Stimulated activated CD4-positive, alpha-beta T cell treated with anti-CD3 and anti-CD28 coated beads, Interleukin-12 subunit alpha, Interleukin-12 subunit beta, amount 100 ng/mL, for 4 hours (primary cell): ENCODE data around the gene MOB2.

Experiments
- DNase-seq: peaks from one replicate; pipeline ENCODE4 v3.0.0-alpha.2; 2020

Gene MOB2, protein sequence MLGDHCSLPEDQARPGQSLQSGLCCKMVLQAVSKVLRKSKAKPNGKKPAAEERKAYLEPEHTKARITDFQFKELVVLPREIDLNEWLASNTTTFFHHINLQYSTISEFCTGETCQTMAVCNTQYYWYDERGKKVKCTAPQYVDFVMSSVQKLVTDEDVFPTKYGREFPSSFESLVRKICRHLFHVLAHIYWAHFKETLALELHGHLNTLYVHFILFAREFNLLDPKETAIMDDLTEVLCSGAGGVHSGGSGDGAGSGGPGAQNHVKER

DNA sequence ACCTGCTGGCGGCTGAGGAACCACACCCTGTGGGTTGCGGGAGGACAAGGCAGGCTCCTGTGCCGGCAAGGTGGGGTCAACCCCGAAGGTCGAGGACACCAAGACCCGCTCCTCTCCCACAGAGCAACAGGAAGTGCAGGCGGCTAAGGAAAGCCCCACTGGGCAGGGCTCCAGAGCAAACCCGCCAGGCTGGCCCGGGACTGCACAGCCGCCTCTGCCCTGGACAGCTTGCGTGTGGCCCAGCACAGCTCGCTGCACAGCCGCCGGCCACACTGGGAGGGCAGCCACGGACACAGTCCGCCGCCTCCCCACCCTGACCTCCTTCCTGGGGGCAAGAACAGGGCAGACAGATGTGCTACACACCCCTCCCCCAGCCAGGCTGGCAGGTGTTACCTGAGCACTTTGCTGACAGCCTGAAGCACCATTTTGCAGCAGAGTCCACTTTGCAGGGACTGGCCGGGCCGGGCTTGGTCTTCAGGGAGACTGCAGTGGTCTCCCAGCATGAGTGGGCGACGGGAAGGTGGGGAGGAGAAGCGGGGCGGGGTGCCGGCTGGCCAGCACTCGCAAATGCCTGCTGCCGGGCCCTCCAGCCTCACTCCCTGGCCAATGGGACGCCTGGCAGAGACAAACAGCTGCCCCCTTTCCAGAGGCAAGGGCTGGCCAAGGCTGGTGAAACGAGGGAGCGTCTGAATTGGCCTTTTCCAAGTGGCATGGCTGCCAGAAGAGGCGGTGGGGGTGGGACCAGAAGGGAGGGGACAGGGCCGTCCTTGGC, at the start of gene MOB2:
TSS of gene MOB2 (minus strand) at position 726 of the 772 bp plus-strand sequence. CDS start at position 503, 223 bp downstream.
- no peak for DNase-seq

DNA sequence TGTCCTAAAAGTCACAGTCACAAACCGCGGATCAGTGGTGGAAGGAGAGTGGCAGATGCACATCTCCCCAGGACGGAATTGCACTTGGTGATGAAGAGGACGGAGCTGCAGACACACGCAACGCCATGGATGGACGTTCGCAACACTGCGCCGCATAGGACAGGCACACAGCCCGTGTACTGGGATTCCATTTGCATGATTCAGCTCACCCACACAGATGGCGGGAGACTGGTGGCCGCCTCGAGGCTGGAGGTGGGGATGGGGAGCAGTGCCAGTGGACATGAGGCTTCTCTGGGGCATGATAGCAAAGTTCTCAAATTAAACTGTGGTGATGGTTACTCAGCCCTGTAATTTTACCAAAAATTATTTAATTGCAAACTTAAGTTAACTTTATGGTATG, 48.1 kb upstream of the MOB2 start:
- no peak for DNase-seq

DNA sequence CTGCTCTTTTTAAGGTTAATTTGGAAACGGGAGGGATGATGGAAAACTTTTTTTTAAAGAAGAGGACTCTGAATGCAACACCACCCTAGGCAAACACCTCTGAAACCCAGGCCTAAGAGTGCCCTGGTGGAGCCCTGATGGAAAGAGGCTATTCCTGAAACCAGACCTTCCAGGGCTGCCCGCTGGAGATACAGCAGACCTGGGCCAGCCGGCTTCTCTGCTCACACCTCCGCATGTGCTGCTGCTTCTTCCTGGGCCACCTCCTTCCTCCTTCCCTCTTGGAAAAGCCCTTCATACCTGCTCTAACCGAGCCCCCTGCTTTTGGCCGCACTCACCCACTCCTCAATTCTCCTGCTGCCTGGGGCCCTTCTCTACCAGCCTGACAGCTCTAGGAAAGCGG, 47.6 kb upstream of the MOB2 start:
- no peak for DNase-seq

DNA sequence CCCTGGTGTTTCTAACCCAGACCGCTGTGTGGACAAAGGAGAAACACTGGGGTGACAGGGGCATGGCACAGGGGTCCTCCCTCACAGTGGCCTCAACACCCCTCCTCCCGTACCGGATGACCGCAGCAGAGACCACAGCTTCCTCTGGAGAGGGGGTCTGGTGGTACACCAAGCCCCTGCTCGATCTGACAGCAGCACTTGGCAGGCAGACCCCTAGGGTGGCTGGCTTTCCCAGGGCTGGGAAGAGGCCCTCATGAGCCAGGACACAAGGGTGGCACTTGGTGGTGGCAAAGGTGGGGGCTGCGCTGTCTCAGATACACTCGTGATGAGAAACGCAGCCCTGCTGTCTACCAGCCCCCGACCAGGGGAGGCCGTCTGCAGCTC, 46.8 kb upstream of the MOB2 start:
- DNase-seq: no peak

DNA sequence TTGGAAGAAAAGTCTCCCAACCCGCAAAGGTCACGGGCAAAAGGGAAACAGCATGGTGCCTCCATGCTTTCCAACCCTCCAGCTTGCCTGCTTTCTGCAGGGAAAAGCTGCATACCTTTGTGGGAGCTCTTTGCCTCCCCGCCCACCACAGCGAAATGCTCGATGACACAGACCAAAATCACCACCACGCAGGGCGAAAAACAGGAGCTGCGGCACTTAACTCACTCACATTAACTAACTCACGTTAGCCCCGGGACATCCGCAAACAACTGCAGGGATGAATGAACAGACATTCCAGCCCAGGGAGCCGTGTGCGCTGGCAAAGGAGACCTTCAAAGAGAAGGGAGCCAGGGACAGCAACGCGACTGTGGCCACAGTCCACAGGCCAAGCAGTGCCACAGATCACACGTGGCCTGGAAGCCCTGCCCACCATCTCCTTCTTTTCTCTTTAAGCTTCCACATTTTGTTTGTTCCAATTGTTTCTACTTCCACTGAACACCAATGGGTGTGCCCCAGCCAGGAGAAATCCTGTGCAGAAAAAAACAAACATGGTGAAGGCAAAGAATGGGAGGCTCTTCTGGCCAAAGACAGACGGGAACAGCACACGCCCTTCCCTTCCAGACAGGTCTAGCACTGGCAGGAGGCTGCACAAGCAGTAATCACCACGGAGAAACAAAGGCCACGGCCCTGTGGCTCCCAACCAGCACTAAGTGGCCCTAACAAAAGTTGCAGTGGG, 46.2 kb upstream of the MOB2 start:
- DNase-seq: no peak

DNA sequence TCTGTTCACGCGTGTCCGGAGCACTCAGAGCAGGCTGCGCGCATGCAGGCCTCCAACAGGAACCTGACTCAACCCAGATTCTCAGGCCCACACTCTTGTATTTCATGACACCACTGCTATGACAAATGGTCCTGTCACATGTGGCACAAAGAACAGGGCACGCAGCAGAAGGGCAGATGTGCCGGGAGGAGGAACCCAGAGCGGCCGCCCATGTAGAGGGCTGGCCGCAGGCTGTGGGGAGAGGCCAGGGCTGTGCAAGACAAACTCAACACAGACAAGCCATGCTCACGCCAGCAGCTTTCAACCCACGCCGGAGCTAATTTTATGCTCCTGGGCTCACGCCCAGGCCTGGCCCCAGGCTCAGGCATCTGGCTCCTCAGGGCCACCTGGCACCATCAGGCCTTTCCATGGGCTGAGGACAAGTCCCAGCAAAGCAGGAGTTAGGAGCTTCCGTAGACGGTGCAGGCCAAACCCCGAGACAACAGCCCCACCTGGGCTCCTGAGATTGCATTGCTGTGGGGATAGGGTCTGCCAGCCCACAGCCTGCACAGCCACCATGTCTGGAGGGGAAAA, 45.5 kb upstream of the MOB2 start:
- DNase-seq: no peak

DNA sequence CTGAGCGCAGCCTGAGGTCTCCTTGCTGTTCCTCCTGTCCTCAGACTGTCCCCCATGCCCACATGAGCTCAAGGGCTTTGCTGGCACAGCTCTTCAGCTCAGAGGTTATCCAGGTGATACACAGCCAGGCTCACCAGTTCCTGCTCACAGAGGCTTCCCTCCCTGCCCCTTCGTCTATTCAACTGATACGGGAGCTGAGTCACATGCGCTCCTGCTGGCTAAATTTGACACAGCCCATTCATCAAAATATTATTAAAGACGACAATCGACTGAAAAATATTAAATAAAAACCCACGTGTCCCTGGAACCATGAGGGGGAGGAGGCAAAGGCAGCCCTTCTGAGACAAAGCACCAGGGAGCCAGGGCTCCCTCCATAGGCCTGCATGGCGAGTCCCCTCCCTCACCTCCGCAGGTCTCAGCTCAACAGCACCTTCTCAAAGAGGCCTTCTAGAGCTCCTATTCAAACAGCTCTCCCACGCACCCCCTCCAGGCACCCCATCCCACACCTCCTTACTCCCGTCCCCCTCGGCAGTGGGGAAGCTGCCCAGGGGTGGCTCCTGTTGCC, 45.0 kb upstream of the MOB2 start:
- no peak for DNase-seq

DNA sequence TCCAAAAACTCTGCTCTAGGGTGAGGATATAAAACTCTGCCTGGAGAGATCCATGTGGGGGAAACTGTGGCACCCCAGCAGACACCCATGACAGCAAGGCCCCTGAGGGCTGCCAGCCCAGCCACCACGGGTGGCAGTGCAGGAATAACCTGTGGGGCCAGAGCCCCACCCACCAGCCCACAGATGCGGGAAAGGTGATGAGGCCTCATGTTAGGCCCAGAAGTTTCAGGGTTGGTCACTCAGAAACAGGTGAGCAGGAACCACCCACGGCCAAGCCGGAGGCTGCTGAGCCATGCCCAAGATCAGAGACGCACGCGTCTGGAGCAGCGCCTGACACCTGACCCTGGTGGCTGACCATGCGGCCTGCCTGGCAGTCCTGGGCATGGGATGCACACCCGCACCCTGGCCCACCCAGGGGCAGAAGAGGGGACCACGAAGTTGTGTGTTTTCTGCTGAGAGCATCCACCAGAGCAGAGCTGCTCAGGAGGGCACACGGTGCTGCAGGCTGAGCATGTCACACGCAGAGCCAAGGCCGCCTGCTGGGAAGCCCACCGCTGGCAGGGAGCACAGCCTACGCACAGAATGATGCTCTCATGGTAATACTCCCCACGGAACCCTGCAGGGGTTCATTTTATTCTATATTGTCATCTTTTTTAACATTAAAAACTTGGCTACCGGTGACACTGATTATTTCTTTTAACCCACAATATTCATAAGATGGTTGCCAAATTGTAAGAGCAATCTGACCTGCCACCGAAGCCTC, 44.3 kb upstream of the MOB2 start:
- DNase-seq: no peak

DNA sequence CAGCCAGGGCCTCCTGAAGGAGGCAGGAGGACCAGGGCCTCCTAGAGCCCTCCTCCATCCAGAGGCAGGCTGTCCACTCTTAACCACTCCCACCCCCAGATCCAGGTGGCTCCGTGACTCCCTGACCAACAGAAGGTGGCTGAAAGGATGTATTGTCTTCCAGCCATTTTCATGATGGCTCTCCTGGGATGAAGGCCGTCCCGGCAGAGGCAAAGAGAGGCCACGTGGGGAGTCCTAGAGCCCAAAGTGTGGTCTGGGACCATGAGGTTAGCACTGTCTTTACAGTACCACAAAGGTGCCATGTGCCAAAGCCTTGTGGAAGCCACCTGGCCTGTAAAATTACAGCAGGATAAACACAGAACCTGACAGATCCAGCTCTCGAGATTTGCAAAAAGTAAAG, 43.2 kb upstream of the MOB2 start:
- no peak for DNase-seq

DNA sequence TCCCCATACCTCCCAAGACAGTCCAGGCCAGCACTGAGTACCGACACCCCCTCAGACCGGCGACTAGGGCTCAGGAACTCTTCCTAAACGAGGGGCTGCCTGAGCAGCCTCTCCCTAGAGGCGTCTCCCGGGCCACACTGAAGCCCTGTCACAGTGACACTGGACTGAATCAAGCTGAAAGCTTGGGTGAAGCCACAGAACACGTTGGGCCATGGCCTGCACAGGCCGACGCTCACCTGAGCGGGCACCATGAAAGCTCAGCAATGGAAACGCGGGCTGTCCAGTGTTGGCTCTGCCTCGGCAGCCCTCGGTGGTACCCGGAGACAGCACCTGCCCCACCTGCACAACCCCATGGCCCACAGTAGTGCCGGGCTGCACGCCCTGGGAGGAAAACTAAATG, 42.7 kb upstream of the MOB2 start:
- no peak for DNase-seq

DNA sequence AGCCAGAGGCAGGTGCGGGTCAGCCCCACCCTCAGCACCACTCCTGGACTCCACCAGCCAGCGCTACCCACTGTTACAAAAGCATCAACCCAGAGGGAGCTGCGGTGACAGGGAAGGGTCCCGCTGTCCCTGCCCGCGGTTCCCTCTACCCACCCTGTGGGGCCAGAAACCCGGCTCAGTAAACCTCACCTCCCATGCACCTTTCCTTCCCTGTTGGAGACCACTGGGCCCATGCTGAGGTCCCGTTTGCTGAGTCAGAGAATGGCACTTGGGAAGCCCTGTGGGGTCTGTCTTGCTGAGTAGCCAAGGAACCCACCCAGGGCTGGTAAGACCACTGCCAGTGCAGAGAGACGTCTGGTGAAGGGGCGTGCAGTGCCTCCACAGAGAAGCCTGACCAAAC, 42.1 kb upstream of the MOB2 start:
- no peak for DNase-seq

DNA sequence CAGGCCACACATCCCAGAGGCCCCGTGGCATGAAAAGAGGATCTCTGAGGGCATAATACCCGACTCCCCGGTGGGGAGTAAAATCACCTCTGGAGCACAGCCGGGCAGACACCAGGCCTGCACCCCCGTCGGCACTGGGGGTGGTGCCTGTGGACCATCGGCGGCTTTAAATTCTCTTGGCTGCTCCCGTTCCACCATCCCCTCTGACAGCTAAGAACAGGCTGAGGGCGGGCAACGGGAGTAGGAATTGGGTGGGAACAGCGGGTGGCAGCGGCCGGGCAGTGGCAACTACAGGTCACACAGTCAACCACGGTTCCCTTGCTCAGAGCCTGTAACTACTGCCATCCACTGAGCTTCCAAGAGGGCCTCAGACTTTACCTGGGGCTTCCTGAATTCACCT, 40.2 kb upstream of the MOB2 start:
- DNase-seq: no peak

DNA sequence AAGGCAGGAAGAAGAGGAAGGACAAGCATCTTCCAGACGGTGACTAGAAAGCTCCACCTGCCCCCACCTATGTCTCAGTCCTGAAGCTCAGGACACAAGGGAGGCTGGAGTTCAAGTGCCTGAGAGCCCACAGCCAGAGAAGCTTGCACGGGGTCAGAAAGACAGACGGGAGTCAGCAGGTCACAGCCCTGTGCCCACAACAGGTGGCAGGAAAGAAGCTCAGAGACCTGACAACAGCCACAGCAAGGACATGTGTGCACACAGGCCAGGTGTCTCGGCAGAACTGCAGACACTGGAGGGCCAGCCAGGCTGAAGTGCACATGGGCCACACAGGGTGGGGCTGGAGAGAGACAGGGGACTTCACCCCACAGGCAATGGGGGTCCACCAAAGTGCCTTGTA, 37.2 kb upstream of the MOB2 start:
- no peak for DNase-seq

DNA sequence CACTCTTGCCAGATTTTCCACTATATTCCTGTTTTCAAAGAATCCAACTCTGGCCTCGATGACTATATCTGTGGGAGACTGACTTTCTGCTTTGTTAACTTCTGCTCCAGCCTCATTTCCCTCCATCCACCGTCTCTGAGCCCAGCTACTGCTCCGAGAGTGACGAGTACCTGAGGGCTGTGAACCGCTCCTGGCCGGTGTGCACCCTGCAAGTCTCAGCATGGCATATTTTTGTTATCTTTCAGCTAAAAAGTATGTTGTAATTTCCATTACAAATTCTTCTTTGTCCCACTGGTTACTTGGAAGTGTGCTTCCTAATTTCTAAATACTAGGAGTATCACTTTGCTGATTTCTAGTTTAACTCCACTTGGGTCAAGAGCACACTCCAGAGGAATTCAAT, 36.5 kb upstream of the MOB2 start:
- no peak for DNase-seq

DNA sequence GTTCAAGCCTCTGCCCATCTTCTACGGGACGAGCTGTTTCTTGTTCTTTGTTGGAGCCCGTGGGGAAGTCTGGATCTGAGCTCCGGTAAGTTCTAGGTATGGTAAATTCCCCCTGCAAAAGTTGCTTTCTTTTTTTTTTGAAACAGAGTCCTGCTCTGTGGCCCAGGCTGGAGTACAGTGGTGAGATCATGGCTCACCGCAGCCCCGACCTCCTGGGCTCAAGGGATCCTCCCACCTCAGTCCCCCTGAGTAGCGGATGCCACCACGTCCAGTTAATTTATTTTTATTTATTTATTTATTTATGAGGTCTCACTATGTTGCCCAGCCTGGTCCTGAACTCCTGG, 35.5 kb upstream of the MOB2 start:
- DNase-seq: no peak

DNA sequence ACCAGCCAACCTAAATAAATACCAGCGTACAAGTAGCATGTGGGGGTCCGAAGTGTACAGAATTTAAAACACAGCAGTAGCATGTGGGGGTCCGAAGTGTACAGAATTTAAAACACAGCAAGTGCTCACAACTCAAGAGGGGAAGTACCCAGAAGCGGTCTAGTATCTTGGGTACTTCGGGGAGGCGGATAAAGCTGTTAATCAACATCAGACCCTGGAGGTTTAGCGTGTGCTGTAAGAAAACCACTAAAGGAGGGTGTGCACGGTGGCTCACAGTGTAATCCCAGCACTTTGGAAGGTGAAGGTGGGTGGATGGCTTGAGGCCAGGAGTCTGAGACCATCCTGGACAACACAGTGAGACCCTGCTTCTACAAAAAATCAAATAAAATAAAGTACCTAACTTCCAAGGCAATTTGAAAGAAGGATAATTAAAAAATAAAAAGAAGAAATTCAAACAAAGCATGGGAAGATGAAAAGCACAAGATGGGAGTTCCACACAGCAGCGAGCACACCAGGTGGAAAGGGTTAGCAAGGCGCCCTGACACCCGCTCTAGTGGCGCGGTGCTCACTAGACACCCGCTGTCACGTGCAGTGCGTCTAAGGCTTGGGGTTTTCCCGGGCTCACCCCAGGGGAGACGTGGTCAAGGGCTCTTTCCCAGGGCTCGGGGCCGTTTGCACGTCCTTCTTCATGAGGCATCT, 35.0 kb upstream of the MOB2 start:
- DNase-seq: no peak

DNA sequence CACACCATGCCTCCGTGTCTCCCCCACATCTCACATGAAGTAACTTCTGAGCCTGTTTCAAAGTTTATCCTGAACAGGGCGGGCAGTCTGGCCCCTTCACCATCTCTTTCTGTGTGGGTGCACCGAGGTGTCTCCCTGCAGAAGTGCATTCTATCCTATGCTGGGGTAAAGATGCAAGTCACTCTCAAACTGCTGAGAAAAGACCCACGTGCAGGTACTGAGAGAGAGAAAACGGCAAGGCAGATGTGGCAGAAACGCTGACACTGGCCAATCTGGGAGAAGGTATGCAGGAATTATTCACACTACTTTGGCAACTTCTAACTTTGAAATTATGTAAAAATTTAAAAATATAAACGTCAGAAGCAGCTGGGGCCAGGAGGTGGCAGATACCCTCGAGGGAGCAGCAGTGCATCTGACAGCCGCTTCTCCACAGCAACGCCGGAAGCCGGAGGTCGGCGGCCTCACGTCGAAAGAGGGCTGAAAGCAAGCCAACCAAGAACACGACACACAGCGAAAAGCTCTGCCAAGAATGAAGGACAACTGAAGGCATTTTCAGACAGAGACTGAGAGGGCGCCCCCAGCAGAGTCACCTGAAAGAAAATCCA, 34.2 kb upstream of the MOB2 start:
- no peak for DNase-seq

DNA sequence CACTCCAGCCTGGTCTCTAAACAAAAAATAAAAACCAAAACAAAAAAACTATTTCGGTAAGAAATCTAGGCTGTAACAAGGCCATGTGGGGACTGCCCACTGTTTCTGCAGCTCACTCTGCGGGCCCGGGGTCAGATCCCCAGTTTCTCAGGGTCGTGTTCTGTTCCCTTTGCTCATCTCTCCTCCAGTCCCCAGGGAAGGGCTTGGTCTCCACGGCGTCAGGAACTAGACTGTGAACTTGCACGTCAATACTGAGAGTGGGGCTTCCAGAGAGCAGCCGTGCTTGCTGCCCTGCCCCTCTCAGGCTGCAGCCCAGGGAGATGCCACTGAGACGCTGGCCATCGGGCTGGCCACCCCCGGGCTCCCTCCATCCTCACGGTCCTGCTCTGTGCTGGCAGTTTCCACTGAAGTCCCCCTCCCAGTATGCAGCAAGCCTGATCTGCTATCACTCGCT, 33.7 kb upstream of the MOB2 start:
- DNase-seq: no peak

DNA sequence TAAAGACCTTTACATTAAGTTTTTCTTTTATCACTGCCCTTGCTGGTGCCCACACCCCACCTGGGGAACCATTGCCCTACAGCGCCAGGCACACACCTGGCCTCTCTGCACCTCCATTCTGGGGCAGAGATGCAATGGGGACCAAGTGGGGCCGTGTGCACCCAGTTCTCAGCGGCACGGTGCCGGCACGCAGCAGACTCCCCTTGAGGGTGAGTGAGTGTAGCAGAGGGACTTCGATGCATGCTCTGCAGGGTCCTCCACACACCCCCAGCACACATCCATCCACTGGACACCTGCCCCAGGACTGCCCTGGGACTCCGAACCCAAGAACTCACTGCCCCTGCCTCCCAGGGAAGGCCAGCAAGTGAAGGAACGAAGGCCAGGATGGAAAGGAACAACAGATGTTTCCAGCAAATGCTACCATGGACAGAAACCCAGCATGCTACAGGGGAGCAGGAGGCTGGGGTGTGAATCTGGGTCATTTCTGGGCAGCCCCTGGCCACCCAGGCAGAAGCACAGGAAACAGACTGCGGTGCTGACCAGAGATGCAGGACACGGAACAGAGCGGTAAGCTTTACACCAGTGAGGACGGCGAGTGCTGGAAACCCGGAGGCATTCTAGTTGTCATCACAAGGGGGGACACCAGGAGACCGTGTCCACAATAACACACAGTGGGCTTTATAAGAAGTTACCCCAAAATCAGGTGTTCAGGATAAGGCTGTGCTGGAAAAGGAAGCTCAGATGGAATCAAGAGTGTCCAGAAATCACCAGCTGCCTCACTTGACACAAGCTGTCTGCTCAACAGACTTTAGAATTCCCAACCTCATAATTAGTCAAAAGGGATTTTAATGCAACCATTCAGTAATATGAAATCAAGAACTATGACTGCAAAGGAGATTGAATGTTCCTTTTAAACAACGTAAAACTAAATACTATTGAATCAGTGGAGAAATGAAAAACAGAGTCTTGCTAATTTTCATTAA, 32.7 kb upstream of the MOB2 start:
- DNase-seq: no peak

DNA sequence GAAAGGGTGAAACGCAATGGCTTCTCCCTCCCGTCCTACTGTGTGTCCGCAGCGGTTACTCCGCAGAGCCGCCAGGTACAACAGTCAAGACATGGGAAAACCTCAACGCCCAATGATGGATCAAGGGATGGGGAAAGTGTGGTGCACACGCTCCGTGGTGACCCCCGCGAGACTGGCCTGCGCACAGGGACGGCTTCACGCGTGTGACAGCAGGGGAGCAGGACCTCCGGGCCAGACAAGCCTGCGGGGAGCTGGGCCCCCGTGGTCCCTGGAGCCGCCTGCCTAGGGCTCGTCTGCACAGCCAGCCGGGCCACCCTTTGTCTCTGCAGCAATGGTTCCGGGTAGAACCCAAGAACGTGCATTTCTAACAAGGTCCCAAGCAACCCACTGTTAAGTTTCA, 31.7 kb upstream of the MOB2 start:
- DNase-seq: no peak
